SK-N-MC (cell line): ENCODE data around the gene SDCBP2.

Source experiments
- EZH2 ChIP-seq: fragments of 200-600 bp; sonication (generic); IDR thresholded peaks from one replicate; pipeline ENCODE4 v1.6.1; 2017; ENCODE audit warnings: antibody characterized with exemption
- POLR2AphosphoS5 ChIP-seq: IDR thresholded peaks from 2 replicates; pipeline ENCODE4 v1.6.1; 2012; ENCODE audit warnings: mild to moderate bottlenecking, low read depth, low read length, borderline replicate concordance

GRCh38 chr20:1274485-1275311 lies 54.2 kb downstream of the SDCBP2 start:
- TF ChIP-seq POLR2AphosphoS5 = no peak
- no peak for TF ChIP-seq EZH2
